Activated naive CD8-positive, alpha-beta T cell treated with anti-CD3 and anti-CD28 coated beads, Interleukin-2, amount 50 U/mL, for 24 hours (primary cell): Measurements from ENCODE around the gene TBXA2R.
"Not testable (repeated sequence)": the region's sequence is repeated elsewhere in the genome, so short reads cannot be mapped to it uniquely, and the experiment has no call there.

Experiments
- ATAC-seq: fragments of 150-1000 bp; cut with Tn5 transposase; one replicate; pipeline ENCODE4 v1.10.0; 2021
- DNase-seq: peaks from one replicate; pipeline ENCODE4 v3.0.0; 2021
- H3K27ac Mint-ChIP-seq: one replicate; pipeline ENCODE4 v1.8.0; 2021; ENCODE audit warnings: mild to moderate bottlenecking, mixed read lengths
- H3K27me3 Mint-ChIP-seq: one replicate; pipeline ENCODE4 v1.8.0; 2021; ENCODE audit warnings: mixed read lengths
- H3K36me3 Mint-ChIP-seq: one replicate; pipeline ENCODE4 v1.8.0; 2021; ENCODE audit warnings: low read depth, mixed read lengths
- H3K4me1 Mint-ChIP-seq: one replicate; pipeline ENCODE4 v1.8.0; 2021; ENCODE audit warnings: mixed read lengths
- H3K4me3 Mint-ChIP-seq: one replicate; pipeline ENCODE4 v1.8.0; 2021; ENCODE audit warnings: mild to moderate bottlenecking, moderate library complexity, mixed read lengths
- H3K9me3 Mint-ChIP-seq: one replicate; pipeline ENCODE4 v1.8.0; 2021; ENCODE audit warnings: mixed read lengths

The TBXA2R gene

DNA sequence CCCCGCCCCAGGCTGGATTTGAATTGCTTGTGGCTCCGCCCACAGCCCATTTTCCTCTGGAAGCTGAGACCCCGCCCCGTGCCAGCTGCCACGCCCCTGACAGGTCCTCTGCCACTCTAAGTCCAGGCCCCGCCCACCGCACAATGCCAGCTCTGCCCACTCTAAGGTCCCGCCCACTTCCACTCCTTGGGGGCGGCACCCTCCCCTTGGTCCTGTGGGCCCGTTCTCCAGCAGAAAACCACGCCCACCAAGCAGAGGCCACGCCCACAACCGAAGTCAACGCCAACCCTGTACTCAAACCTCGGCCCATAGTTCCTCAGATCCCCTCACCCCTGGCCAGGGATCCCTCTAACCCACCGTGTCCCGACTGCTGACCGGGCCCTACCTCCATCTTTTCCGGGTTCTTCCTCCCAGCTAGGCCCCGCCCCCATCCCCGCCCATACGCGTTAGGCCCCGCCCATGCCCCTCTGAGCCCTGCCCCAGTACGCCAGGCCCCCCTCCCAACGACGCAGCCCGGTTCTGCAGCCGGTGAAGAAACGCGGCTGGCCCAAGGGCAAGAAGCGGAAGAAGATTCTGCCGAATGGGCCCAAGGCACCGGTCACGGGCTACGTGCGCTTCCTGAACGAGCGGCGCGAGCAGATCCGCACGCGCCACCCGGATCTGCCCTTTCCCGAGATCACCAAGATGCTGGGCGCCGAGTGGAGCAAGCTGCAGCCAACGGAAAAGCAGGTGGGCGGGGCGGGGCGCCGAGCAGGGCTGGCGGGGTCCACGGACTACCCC is 32.6 kb downstream of the TBXA2R start:
- H3K27ac Mint-ChIP-seq: peak overlapping the region; percentile 31
- peaks cover 16% of the 10 kb centered on the region for H3K4me1 Mint-ChIP-seq
- H3K4me3 Mint-ChIP-seq: peak overlapping the region; percentile 75
- peaks cover 6% of the 10 kb centered on the region for H3K36me3 Mint-ChIP-seq
- DNase-seq (peak; percentile 95), ATAC-seq (peak; percentile 8)
- no peaks in the 10 kb centered on the region for H3K9me3 Mint-ChIP-seq
- no peaks in the 10 kb centered on the region for H3K27me3 Mint-ChIP-seq

GRCh38 chr19:3573162-3573857 is 33.4 kb downstream of the TBXA2R start:
- Mint-ChIP-seq H3K27me3 (no peaks in the 10 kb centered on the region), H3K4me1 (peaks cover 18% of the 10 kb centered on the region)

GRCh38 chr19:3572855-3573161 is 33.9 kb downstream of the TBXA2R start, which contains the start of gene HMG20B:
Gene HMG20B, plus strand, starts transcription at chr19:3572944. Its CDS starts 366 bp downstream, at chr19:3573310.
- H3K27ac Mint-ChIP-seq: peak within 1 kb of the TSS; percentile 72
- H3K27me3 Mint-ChIP-seq: no peaks in the 10 kb centered on the region
- ATAC-seq: no peak

More at GRCh38 chr19:3573162-3573857, 33.4 kb downstream of the TBXA2R start:
- H3K9me3 Mint-ChIP-seq: no peaks in the 10 kb centered on the region
- peak; percentile 36 for DNase-seq
- H3K4me3 Mint-ChIP-seq: peak overlapping the region; percentile 75
- H3K36me3 Mint-ChIP-seq: peaks cover 6% of the 10 kb centered on the region
- ATAC-seq: peak; percentile 2
- H3K27ac Mint-ChIP-seq: peak overlapping the region; percentile 31

GRCh38 chr19:3572132-3572854 is 34.4 kb downstream of the TBXA2R start:
- DNase-seq: peak; percentile 99
- Mint-ChIP-seq H3K27ac (peak overlapping the region; percentile 72), H3K4me1 (peaks cover 18% of the 10 kb centered on the region), H3K27me3 (no peaks in the 10 kb centered on the region), H3K4me3 (peak overlapping the region; percentile 75), H3K9me3 (no peaks in the 10 kb centered on the region), H3K36me3 (peaks cover 6% of the 10 kb centered on the region)
- peak; percentile 97 for ATAC-seq

More at GRCh38 chr19:3572855-3573161, 33.9 kb downstream of the TBXA2R start, which contains the start of gene HMG20B:
- H3K4me3 Mint-ChIP-seq: peak within 1 kb of the TSS; percentile 75
- peaks cover 18% of the 10 kb centered on the region for H3K4me1 Mint-ChIP-seq
- no peak for DNase-seq
- peaks cover 6% of the 10 kb centered on the region for H3K36me3 Mint-ChIP-seq
- H3K9me3 Mint-ChIP-seq: no peaks in the 10 kb centered on the region

GRCh38 chr19:3570606-3571011 is 36.1 kb downstream of the TBXA2R start:
- no peaks in the 10 kb centered on the region for H3K9me3 Mint-ChIP-seq
- H3K27ac Mint-ChIP-seq: no peak overlapping the region
- H3K36me3 Mint-ChIP-seq: peaks cover 6% of the 10 kb centered on the region
- H3K4me3 Mint-ChIP-seq: no peak overlapping the region
- DNase-seq: no peak
- H3K4me1 Mint-ChIP-seq: peaks cover 18% of the 10 kb centered on the region
- no peak for ATAC-seq
- H3K27me3 Mint-ChIP-seq: no peaks in the 10 kb centered on the region

DNA sequence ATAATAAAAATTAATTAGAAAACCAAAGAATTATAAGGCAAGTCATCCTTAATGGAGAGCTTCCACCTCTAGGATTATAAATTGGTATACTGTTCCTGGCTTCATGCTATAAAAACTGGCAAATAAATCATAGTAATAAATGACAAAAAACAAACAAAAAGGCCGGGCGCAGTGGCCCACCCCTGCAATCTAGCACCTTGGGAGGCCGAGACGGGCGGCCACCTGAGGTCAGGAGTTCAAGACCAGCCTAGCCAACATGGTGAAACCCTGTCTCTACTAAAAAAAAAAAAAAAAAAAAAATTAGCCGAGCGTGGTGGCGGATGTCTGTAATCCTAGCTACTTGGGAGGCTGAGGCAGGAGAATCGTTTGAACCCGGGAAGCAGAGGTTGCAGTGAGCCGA is 36.6 kb downstream of the TBXA2R start:
- H3K36me3 Mint-ChIP-seq, H3K27ac Mint-ChIP-seq, H3K27me3 Mint-ChIP-seq, ATAC-seq, H3K9me3 Mint-ChIP-seq, H3K4me3 Mint-ChIP-seq, DNase-seq: not testable (repeated sequence)
- peaks cover 17% of the 10 kb centered on the region for H3K4me1 Mint-ChIP-seq

DNA sequence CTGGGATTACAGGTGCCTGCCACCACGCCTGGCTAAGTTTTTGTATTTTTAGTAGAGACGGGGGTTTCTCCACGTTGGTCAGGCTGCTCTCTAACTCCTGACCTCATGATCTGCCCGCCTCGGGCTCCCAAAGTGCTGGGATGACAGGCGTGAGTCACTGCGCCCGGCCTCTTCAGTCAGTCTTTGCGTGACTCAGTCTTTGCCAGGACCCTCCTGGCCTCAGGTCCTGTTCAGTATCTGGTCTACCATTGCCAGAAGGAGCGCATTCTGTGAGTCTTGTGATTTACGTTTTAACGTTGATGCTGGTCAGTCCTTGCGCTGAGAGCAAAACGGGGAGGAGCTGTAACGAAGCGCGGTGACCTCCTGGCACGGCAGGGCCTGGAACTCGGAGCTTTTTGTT is 41.5 kb downstream of the TBXA2R start:
- Mint-ChIP-seq H3K27ac (no peak overlapping the region), H3K27me3 (no peaks in the 10 kb centered on the region), H3K9me3 (no peaks in the 10 kb centered on the region), H3K36me3 (no peaks in the 10 kb centered on the region), H3K4me1 (peaks cover 2% of the 10 kb centered on the region), H3K4me3 (no peak overlapping the region)
- DNase-seq (no peak), ATAC-seq (no peak)

GRCh38 chr19:3563709-3564524 is 42.8 kb downstream of the TBXA2R start:
- peaks cover 2% of the 10 kb centered on the region for H3K4me1 Mint-ChIP-seq
- H3K36me3 Mint-ChIP-seq: no peaks in the 10 kb centered on the region
- H3K27me3 Mint-ChIP-seq: no peaks in the 10 kb centered on the region
- H3K27ac Mint-ChIP-seq: no peak overlapping the region
- H3K4me3 Mint-ChIP-seq: no peak overlapping the region
- no peak for DNase-seq
- H3K9me3 Mint-ChIP-seq: no peaks in the 10 kb centered on the region
- ATAC-seq: no peak

DNA sequence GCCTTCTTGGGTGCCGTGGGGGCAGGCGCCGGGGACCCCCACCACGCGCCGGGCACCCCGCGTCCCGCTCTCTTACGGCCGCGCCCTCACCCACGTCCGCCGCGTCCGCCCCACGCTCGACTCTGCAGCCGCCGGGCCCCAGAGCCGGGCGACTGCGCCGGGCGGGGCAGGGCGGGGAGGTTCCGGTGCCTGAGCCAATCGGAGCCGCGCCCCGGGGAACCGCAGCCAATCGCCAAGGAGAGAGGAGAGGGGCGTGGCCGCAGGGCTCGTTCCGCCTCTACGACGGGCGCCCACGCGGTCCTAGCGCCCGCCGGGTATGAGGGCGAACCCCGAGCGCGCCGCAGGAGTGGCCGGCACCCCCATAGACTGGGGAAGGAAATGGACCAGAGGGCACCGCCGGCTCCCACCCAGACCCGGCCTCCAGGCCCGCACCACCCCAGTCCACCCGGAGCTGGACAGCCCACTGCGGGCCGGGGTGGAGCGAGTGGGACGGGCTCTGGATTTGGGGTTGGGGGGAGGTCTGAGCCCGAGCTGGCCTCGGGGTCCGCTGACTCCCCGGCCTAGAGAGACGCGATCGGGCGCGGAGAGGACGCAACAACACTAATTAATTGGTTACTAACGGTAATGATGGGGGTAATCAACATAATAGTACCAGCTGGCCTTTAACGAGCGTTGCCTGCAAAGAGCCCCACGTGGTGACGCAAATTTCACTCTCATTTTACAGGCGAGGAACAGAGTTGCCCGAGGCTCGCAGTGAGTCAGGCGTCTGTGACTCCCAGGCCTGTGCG is 49.0 kb downstream of the TBXA2R start, which contains the start of gene MFSD12:
Gene MFSD12, minus strand, starts transcription at position 126 of the 788 bp plus-strand sequence. CDS start 183 bp downstream, outside the sequence.
- DNase-seq (peak; percentile 97), ATAC-seq (peak; percentile 89)
- no peaks in the 10 kb centered on the region for H3K27me3 Mint-ChIP-seq
- peak within 1 kb of the TSS; percentile 99 for H3K4me3 Mint-ChIP-seq
- H3K9me3 Mint-ChIP-seq: no peaks in the 10 kb centered on the region
- H3K36me3 Mint-ChIP-seq: peaks cover 2% of the 10 kb centered on the region
- peaks cover 41% of the 10 kb centered on the region for H3K4me1 Mint-ChIP-seq
- peak within 1 kb of the TSS; percentile 94 for H3K27ac Mint-ChIP-seq

DNA sequence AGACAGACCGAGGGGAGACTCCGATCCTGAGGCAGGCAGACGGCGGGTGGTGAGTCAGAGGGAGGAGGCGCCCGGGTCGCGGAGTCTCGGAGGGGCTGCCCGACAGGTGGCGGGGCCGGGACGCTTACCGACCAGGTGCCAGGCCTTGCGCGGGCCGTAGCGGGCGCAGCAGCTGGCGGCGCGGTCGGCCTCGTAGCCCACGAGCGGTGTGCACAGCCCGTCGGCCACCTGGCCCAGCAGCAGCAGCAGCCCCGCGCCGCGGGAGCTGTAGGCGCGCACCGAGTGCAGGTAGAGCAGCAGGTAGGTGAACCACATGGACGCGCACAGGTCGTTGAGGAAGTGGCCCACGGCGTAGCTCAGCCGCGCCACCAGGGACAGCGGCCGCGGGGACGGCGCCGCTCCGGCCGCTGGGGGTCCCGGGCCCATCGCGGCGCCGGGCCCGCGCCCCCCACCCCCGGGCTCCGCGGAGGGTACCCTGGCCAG is 49.7 kb downstream of the TBXA2R start:
- Mint-ChIP-seq H3K9me3 (no peaks in the 10 kb centered on the region), H3K36me3 (peaks cover 2% of the 10 kb centered on the region), H3K27ac (peak overlapping the region; percentile 94), H3K4me1 (peaks cover 44% of the 10 kb centered on the region), H3K4me3 (peak overlapping the region; percentile 99), H3K27me3 (no peaks in the 10 kb centered on the region)
- DNase-seq (peak; percentile 78), ATAC-seq (peak; percentile 55)

DNA sequence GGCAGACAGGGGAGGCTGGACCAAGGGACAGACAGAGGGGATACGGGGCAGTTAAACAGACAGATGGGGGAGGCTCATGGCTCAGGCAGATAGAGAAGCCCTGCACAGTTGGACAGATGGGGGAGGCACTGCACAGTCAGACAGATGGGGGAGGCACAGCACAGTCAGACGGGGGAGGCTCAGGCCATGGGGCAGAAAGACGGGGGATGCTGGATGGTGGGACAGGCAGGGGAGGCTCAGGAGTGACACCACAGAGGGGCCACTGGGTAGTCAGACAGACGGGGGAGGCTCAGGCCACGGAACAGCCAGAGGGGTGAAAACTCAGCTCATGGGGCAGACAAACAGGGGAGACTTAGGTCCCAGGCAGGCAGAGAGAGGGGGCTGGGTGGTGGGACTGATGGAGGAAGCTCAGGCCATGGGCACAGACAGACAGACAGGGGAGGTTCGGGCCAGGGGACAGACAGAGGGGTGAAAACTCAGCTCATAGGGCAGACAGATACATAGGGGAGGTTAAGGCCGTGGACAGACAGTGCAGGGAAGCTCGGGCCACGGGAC is 50.2 kb downstream of the TBXA2R start:
- H3K36me3 Mint-ChIP-seq: peaks cover 2% of the 10 kb centered on the region
- peak overlapping the region; percentile 99 for H3K4me3 Mint-ChIP-seq
- no peak for DNase-seq
- no peak for ATAC-seq
- no peaks in the 10 kb centered on the region for H3K9me3 Mint-ChIP-seq
- no peaks in the 10 kb centered on the region for H3K27me3 Mint-ChIP-seq
- H3K4me1 Mint-ChIP-seq: peaks cover 48% of the 10 kb centered on the region
- peak overlapping the region; percentile 94 for H3K27ac Mint-ChIP-seq

DNA sequence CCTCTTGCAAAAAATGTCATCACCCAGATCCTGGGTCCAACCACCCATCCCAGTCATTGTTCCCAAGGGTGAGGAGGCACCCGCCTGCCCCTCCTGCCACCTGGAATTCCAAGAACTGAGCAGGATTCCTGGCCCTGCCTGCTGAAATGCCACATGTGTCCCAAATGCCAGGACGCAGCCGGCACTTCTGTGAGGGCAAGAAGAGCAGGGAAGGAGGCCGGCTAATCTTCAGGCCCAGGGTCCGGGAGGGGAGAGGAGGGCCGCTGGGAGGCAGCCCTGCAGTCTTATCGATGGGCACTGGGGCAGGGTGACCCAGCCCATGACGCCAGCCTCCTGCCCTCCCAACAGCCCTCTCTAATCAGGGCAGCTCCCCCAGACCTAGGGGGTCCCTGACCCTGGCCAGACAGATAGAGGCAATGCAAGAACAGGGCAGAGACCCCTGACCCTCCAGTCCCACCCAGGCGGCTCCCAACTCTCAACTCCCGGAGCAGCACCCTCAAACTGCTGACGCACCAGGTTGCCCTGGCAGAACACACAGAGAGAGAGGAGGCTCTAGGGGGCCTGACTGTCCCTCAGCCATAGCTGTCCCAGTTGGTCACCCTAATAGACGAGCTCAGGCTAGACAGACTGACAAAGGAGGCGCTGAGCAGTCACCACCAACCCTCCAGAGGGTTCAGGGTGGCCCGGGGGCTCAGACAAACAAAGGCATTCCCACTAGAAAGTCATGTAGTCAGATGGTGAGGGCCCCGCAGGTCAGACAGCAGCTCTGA is 50.8 kb downstream of the TBXA2R start:
- Mint-ChIP-seq H3K9me3 (no peaks in the 10 kb centered on the region), H3K27ac (peak overlapping the region; percentile 94), H3K4me1 (peaks cover 51% of the 10 kb centered on the region), H3K36me3 (peaks cover 2% of the 10 kb centered on the region), H3K27me3 (no peaks in the 10 kb centered on the region), H3K4me3 (peak overlapping the region; percentile 99)
- ATAC-seq: no peak
- DNase-seq: no peak
